ENCODE measurements around the gene TNN.

The TNN gene

GRCh38 chr1:175147569-175147968 is 79.9 kb downstream of the TNN start:
- no peak for DNase-seq (ENCODE audit: low read depth in 2 of 2)

DNA sequence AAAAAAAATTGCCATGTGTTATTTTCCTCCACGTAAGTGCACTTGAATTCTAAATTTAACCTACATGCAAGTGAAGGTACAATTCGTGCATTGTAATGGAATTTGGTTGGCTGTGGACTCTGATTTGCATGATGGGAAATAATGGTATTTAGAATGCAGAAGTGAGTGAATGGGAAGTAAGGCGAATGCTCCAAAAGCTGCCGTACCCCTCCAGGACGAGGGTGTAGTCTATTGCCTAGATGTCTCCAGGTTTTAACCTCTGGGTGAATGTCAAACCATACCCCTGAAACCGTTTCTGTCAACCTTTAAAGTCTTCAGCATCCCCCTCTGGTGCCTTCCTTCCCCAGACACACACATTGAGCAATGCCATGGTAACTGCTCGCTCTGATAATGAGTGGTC is 80.4 kb downstream of the TNN start:
- DNase-seq (ENCODE audit: low read depth in 2 of 2): no peak

- DNase-seq (ENCODE audit: low read depth in 2 of 2): no peak
Measured at GRCh38 chr1:175150596-175151319, 83.1 kb downstream of the TNN start.

GRCh38 chr1:175152006-175152652 is 84.5 kb downstream of the TNN start:
- DNase-seq (ENCODE audit: low read depth in 2 of 2): peak; percentile 33 to 59

DNA sequence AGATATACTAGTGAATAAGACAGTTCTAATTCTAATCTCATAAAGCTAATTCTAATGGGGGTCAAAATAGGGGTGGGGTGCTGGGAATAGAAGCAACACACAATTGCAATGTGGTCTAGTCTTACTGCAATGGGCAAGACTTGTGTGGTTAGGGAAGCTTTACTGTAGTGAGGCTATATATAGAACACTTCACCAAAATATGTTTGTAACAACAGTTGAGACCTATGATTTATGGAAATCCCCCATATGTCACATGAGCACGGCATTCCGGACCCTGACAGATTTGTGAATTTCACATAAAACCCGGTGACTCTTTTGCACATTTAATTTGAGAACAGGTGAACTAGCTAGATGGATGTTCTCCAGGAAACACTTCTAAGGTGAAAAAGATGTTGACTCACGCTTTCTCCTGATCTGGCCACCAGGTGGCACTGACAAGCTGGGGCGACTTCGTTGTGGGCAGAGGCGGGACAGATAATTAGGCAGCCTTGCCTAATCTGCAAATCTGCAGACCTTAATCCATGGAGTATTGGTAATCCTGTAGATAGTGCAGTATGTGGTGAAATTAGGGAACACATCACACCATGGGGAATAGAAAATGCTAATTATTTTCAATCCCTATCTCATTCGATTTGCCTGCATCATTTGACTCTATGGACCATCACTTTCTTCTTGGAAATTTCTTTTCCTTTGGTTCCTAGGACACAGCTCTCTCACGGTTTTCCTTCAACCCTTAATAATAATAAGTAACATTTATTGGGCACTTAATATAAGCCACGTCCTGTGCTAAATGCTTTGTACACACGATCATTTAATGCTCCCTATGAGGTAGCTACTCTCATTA is 87.2 kb downstream of the TNN start:
- DNase-seq (ENCODE audit: low read depth in 2 of 2): peak; percentile 40 to 70

DNA sequence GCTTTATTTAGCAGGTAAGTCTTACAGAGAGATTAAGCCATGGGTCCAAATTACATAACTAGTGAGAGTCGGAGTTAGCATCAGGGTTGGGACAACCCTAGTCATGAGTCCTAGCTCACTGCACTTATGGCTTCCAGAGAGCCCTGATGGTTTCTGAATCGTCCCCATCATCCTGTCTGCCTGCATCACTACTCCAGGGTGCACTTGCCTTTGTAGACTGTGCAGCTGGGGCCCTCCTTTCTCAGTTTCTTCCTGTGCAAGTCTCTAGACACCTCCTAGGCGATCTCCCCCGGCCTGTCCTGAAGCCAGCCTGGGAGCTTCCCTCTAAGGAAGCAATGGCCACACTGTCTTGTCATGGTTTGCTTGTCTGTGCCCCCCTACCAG is 87.8 kb downstream of the TNN start:
- no peak for DNase-seq (ENCODE audit: low read depth in 2 of 2)

DNA sequence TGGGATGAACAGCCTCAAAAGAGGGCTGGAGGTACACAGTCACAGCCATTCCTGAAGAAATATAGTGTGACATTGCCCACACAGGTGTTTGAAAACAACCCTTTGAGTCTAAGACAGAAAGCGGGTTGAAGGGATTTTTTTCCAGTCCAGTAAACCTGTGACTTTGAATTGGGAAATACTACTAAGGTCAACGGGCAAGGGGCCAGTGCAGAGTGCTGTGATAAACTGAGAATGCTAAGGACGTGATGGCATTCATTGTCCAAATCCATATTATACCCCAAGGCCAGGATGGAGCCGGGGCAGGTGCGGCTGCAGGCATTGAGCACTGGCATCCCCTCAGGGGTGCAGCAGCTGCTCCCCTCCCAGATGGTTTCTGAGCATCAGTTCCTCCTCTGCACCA is 88.3 kb downstream of the TNN start:
- no peak for DNase-seq (ENCODE audit: low read depth in 2 of 2)

- no peak for DNase-seq (ENCODE audit: low read depth in 2 of 2)
Measured at GRCh38 chr1:175157200-175157599, 89.6 kb downstream of the TNN start.

DNA sequence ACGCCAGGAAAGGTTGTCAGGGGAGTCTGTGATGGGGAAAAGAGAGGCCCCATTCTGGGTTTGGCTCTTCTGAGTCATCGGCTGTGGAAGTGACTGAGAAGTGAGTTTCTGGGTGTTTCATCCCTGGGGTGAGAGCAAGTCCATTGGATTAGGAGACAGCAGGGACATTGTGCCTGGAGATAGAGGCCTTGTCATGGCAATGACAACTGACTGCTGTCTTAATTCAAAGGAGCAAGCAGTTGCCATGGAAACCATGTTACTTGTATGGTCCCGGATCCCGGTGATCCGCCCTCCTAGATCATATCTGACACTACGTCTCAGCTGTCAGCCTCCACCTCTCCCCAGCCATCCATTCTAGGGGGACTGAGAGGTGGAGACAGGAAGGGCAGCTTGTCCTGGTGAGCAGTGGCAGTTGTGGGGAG is 90.5 kb downstream of the TNN start:
- DNase-seq (ENCODE audit: low read depth in 2 of 2): no peak

- no peak for DNase-seq (ENCODE audit: low read depth in 2 of 2)
Measured at GRCh38 chr1:175162955-175163354, 95.3 kb downstream of the TNN start.

DNA sequence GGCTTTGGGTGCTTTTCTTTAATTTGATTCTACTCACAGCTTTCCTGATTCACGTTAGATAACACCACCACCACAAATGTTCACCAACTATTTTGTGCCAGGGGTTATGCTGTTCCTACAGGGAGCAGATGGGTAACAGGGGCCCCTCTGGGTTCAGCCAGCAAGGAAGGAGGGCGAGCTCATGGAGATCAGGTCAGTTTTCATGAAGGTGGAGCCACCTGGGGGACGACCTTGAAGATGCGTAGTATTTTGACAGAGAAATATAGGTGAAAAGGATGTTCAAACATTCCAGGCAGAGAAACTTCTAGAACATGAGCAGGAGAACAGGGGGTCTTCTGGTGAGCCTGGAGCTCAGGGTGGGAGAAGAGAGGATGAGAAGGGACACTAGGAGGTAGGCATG is 96.1 kb downstream of the TNN start:
- DNase-seq (ENCODE audit: low read depth in 2 of 2): no peak

DNA sequence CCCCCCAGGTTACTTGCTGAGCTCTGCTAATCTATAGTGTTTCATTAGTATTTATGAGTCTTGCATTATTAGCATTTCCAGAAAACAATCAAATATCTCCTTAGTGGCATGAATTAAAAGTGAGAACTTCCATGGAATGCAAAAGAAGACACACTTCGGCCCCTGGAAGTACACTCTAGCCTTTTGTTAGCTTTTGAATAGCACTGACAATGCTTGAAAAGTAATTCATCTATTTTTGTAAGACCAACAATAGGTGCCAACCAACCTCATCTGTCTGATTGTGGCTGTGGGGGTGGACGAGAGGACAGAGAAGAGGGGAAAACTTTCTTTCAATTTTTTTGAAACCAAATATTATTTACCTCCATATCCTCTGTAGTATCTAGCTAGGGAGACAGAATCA is 97.1 kb downstream of the TNN start:
- no peak for DNase-seq (ENCODE audit: low read depth in 2 of 2)

GRCh38 chr1:175166746-175167145 is 99.1 kb downstream of the TNN start:
- DNase-seq (ENCODE audit: low read depth in 2 of 2): no peak

DNA sequence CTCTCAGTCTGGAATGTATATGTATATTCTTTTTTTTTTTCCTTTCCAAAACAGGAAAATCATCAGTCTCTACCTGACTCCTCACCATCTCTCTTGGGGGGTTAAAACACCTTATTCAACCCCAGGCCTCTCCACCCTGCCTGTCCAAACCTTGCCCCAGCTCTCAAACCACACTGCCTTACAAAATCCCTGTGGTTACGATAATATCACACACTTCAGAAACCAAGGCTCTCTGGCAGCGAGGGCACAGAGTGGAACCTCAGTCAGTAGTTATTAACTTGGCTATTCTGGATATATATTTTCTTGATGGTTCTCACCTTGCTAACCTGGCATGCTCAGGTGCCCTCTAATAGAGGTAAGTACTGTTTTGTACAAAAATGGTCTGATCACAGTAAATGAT is 100.2 kb downstream of the TNN start:
- DNase-seq (ENCODE audit: low read depth in 2 of 2): no peak

DNA sequence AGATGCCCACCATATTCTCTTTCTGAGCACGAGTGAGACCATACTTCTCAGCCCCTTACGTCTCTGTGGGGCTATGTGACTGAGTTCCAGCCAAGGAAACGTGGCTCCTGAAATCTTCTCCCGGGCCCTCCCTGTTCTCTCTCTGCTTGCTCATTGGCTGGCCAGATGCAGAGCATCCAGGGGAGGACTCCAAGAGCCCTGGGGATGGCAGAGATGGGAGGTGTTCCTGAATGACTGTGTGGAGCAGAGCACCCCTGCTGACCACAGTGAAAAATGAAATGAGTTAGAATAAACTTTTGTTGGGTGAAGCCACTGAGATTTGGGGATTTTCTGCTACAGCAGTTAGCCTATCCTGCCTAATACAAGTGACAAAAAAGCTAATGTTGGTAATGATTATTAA is 101.1 kb downstream of the TNN start:
- no peak for DNase-seq (ENCODE audit: low read depth in 2 of 2)

DNA sequence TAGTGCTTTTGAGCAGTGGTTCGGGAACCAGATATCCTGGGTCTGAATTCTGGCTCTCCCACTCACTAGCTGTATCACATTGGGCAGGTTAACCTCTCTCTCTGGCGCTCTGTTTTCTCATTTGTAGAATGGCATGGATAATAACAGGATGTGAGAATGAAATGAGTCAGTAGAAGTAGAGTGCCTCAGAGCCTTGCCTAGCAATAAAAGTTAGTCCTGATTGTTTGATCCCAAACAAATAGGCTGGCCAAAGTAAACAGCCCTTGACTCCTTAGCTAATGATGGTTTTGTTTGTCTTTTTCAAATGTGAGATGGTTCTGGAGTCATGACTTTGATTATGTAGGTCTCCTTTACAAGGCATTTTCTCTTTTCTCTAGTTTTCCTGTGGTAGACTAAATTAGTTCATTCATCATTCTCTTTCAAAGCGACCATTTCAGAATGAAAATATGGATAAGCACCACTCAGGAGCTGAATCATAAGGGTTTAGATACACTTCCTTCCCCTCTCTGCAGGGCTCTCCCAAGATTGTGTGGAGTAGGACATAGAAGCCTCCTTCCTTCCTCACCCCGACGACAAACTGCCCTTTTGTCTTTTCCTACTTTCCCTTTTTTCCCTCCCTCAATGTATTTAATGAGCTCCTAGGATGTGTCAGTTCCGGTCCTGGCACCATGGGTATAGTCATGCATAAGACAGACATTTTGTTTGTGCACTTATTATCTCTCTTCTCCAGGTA is 101.8 kb downstream of the TNN start:
- no peak for DNase-seq (ENCODE audit: low read depth in 2 of 2)

DNA sequence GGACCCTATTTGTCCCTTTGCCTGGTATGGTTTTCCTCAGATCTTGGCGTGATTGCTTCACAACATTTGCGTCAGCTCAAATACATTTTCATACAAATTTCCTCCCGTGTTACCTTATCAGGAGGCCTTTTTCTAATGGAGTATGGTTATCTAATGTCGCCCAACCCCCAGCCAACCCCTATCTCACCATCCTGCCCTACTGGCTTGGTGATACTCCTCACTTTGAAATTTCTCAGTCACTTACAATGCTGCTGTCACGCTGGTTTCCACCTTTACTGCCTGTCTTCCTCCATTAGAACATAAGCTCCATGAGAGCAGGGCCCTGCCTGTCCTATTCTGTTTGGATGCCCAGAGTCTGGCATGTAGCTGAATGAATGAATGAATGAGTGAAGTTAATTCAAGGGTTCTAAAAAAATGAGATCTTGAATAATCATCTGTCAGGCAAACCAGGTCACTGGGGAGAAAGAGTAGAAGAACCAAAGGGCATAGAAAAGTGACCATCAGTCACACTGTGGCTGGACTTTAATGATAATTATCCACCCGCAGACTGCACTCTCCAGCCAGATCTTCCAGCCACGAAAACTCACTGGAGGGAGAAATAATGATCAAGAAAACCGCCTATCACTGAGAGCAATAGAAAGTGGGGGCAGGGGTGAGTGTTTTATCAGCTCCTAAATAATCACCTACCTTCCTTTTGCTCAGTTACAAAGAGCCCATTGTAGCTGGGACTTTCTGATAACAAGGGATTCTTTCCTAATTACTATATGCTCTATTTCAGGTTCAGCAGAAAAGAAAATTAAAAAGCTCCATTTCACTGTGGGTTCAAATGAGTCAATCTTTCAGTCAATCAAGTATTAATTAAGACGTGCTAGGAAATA is 103.6 kb downstream of the TNN start:
- no peak for DNase-seq (ENCODE audit: low read depth in 2 of 2)

GRCh38 chr1:175172503-175172902 is 104.9 kb downstream of the TNN start:
- no peak for DNase-seq (ENCODE audit: low read depth in 2 of 2)

DNA sequence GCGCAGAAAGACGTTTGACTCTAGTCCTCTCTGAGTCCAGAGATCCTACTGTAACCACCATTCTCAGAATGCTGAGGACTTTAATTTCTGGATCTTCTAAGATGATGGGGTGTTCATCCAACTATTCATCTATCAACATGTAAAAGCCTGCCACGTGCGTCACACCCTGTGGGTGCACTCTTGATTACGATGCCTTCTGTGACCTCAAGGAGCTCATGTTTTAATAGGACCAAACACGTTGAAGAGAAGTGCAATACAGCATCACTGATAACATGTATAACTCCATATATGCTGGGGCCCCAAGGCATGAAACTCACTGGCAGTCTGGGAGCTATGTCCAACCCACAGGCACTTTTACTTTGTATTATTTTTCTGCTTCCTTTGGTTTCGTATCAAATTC is 105.9 kb downstream of the TNN start:
- DNase-seq (ENCODE audit: low read depth in 2 of 2): no peak

DNA sequence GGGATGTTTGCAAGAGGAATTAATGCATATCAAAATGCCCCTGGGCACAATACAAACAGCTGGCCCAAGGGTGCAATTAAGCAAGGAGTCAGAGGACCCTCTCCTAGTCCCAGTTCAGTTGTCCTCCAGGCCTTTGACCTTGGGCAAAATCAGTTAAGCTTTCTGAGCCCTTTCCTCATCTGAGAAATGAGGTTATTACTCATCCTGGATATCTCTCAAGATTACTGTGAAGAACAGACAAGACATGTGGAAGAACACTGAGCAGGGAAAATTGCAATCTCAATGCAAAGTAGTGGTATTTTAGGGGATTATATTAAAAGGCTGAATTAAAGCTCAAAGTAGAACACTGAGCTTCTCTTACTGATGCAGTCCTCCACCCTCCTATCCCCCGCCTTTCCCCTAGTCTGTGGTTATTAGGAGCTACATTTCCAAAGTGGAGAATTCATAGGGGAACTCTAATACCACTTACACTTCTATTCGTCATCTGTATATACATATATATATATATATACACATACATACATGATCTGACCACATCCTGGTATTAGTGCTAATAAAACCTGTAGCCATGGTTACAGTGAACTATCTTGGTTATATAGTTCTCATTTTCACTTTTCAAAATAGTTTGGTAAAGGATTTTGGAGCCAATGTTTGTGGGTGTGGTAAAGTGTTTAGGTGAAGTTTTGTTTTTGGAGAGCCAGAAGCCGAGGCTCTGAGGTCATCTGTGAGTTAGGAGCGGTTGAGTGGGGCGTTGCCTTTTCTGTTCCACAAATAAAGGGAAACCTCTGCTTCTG is 106.9 kb downstream of the TNN start:
- DNase-seq (ENCODE audit: low read depth in 2 of 2): no peak
